Activated CD4-positive, alpha-beta T cell treated with anti-CD3 and anti-CD28 coated beads, Interleukin-2, amount 50 U/mL, for 1 hour (primary cell): ENCODE measurements around the gene UBAC2.
"Not testable (repeated sequence)": the region's sequence is repeated elsewhere in the genome, so short reads cannot be mapped to it uniquely, and the experiment has no call there.

ENCODE experiments used
- DNase-seq: peaks from one replicate; pipeline ENCODE4 v3.0.0-alpha.2; 2020

Gene UBAC2

GRCh38 chr13:99185606-99186005 is 15.0 kb upstream of the UBAC2 start:
- DNase-seq: no peak

GRCh38 chr13:99190147-99190985 is 10.3 kb upstream of the UBAC2 start:
- DNase-seq: no peak

GRCh38 chr13:99191336-99191899 is 9.2 kb upstream of the UBAC2 start:
- no peak for DNase-seq

GRCh38 chr13:99191900-99192399 is 8.7 kb upstream of the UBAC2 start:
- DNase-seq: no peak

GRCh38 chr13:99192480-99192879 is 8.2 kb upstream of the UBAC2 start:
- no peak for DNase-seq

GRCh38 chr13:99193152-99193551 is 7.5 kb upstream of the UBAC2 start:
- no peak for DNase-seq

- no peak for DNase-seq
Observed at GRCh38 chr13:99196466-99197116, 4.1 kb upstream of the UBAC2 start.

- no peak for DNase-seq
Observed at GRCh38 chr13:99197117-99197651, 3.5 kb upstream of the UBAC2 start.

GRCh38 chr13:99199541-99200431 is 868 bp upstream of the UBAC2 start:
- no peak for DNase-seq

- no peak for DNase-seq
Observed at GRCh38 chr13:99203601-99204579, 3.2 kb downstream of the UBAC2 start.

- no peak for DNase-seq
Observed at GRCh38 chr13:99205621-99206220, 5.1 kb downstream of the UBAC2 start.

GRCh38 chr13:99206226-99206625 is 5.6 kb downstream of the UBAC2 start:
- no peak for DNase-seq

- DNase-seq: no peak
Observed at GRCh38 chr13:99206873-99207272, 6.2 kb downstream of the UBAC2 start.

- no peak for DNase-seq
Observed at GRCh38 chr13:99207511-99207910, 6.9 kb downstream of the UBAC2 start.

- DNase-seq: no peak
Observed at GRCh38 chr13:99208185-99208584, 7.5 kb downstream of the UBAC2 start.

GRCh38 chr13:99208845-99209527 is 8.3 kb downstream of the UBAC2 start:
- no peak for DNase-seq

GRCh38 chr13:99210627-99211026 is 10.0 kb downstream of the UBAC2 start:
- not testable (repeated sequence) for DNase-seq

- DNase-seq: no peak
Observed at GRCh38 chr13:99211421-99212035, 10.9 kb downstream of the UBAC2 start.

GRCh38 chr13:99214232-99214631 is 13.6 kb downstream of the UBAC2 start:
- DNase-seq: no peak

- DNase-seq: no peak
Observed at GRCh38 chr13:99214731-99215130, 14.1 kb downstream of the UBAC2 start.
